B cell (primary cell): ENCODE results near the gene ACBD3. TPM values are rescaled to one million over a fixed set of nuclear protein-coding genes. Genes with fewer than 3 reads are reported as not detected.

Experiments used
- ATAC-seq: fragments of 200-7000 bp; cut with Tn5 transposase; one replicate; pipeline ENCODE4 v1.10.0; 2021; ENCODE audit warnings: low read depth, mild to moderate bottlenecking, moderate number of reproducible peaks, moderate library complexity
- CTCF ChIA-PET: fragments of 350-600 bp; sonication (Branson Sonifier 250); formaldehyde crosslinking; loops from one replicate; lab custom pipeline; 2021; ENCODE audit warnings: antibody characterized with exemption, inconsistent platforms; lab: Charles Lee
- POLR2A ChIA-PET: fragments of 350-600 bp; sonication (Branson Sonifier 250); formaldehyde crosslinking; loops from one replicate; lab custom pipeline; 2021; ENCODE audit warnings: antibody characterized with exemption; lab: Charles Lee
- DNase-seq: peaks from one replicate; pipeline ENCODE4 v3.0.0; 2013
- H2AFZ ChIP-seq: 2 replicates; pipeline ENCODE4 v1.6.1; 2012; ENCODE audit warnings: mild to moderate bottlenecking, low read depth, low read length; ENCODE audit not compliant: insufficient read depth, poor library complexity, severe bottlenecking
- H3K27ac ChIP-seq, 2 donors: 1 replicate in 1 of 2; 2 replicates in 1 of 2; pipeline ENCODE4 v1.5.1; 2012 to 2013; ENCODE audit warnings: low read length in 2 of 2, mild to moderate bottlenecking in 2 of 2, moderate library complexity in 1 of 2
- H3K27me3 ChIP-seq, 4 experiments: fragments of 200-600 bp in 1 of 4; sonication (generic) in 1 of 4; replicated peaks in 1 of 4; 1 replicate in 2 of 4; 2 replicates in 2 of 4; pipeline versions ENCODE4 v1.6.1 to v1.7.0; 2013 to 2016; ENCODE audit warnings: low read length in 3 of 4, mild to moderate bottlenecking in 2 of 4, mixed read lengths in 1 of 4, moderate library complexity in 1 of 4; ENCODE audit not compliant: insufficient read depth in 4 of 4, control insufficient read depth in 3 of 4; ENCODE audit errors: control extremely low read depth in 1 of 4
- H3K36me3 ChIP-seq, 2 experiments: replicated peaks in 1 of 2; 1 replicate in 1 of 2; 2 replicates in 1 of 2; pipeline versions ENCODE4 v1.6.1 to v1.7.1; 2013; ENCODE audit warnings: low read length in 1 of 2; ENCODE audit not compliant: insufficient read depth in 2 of 2, control insufficient read depth in 1 of 2; ENCODE audit errors: control extremely low read depth in 1 of 2, extremely low read depth in 1 of 2
- H3K4me1 ChIP-seq, 2 donors: fragments of 200-600 bp in 1 of 2; sonication (generic) in 1 of 2; 1 replicate in 1 of 2; 2 replicates in 1 of 2; pipeline versions ENCODE4 v1.5.1 to v1.6.1; 2013 to 2017; ENCODE audit warnings: low read length in 2 of 2; ENCODE audit not compliant: control insufficient read depth in 2 of 2, insufficient read depth in 2 of 2
- H3K4me2 ChIP-seq: replicated peaks from 2 replicates; pipeline ENCODE3; 2012; ENCODE audit warnings: mild to moderate bottlenecking, low read depth, low read length; ENCODE audit not compliant: poor library complexity, severe bottlenecking
- H3K4me3 ChIP-seq, 5 experiments: fragments of 200-600 bp in 1 of 5; sonication (generic) in 1 of 5; 1 replicate in 3 of 5; 2 replicates in 2 of 5; pipeline versions ENCODE4 v1.5.1 to v1.7.0; 2011 to 2016; ENCODE audit warnings: low read length in 4 of 5, mild to moderate bottlenecking in 4 of 5, low read depth in 2 of 5, control low read depth in 1 of 5, moderate library complexity in 1 of 5; ENCODE audit not compliant: insufficient read depth in 1 of 5; ENCODE audit errors: control extremely low read depth in 1 of 5, extremely low read depth in 1 of 5
- H3K79me2 ChIP-seq: fragments of 200-600 bp; sonication (generic); one replicate; pipeline ENCODE4 v1.6.0; 2016; ENCODE audit warnings: low read length; ENCODE audit not compliant: control insufficient read depth, insufficient read depth
- H3K9ac ChIP-seq: fragments of 200-600 bp; sonication (generic); 2 replicates; pipeline ENCODE4 v1.6.1; 2017; ENCODE audit warnings: mild to moderate bottlenecking, low read length, moderate library complexity
- H3K9me3 ChIP-seq, 3 donors: one replicate each; pipeline versions ENCODE4 v1.6.1 to v1.7.1; 2013; ENCODE audit warnings: low read length in 2 of 3; ENCODE audit not compliant: control insufficient read depth in 2 of 3, insufficient read depth in 1 of 3; ENCODE audit errors: control extremely low read depth in 1 of 3
- H4K20me1 ChIP-seq: 2 replicates; pipeline ENCODE4 v1.6.0; 2012; ENCODE audit warnings: mild to moderate bottlenecking, low read length; ENCODE audit not compliant: insufficient read depth, control insufficient read depth, poor library complexity, severe bottlenecking
- H3K27ac Mint-ChIP-seq: one replicate; pipeline ENCODE4 v1.8.0; 2021; ENCODE audit warnings: mixed read lengths
- H3K27me3 Mint-ChIP-seq: one replicate; pipeline ENCODE4 v1.8.0; 2021; ENCODE audit warnings: mixed read lengths
- H3K4me1 Mint-ChIP-seq: one replicate; pipeline ENCODE4 v1.8.0; 2021; ENCODE audit warnings: mixed read lengths
- H3K4me3 Mint-ChIP-seq: one replicate; pipeline ENCODE4 v1.8.0; 2021; ENCODE audit warnings: mixed read lengths
- H3K9me3 Mint-ChIP-seq: one replicate; pipeline ENCODE4 v1.8.0; 2022; ENCODE audit warnings: mixed read lengths; ENCODE audit not compliant: insufficient read depth
- CTCF ChIP-seq: fragments of 200-600 bp; IDR thresholded peaks from one replicate; pipeline ENCODE4 v1.8.0; 2022; ENCODE audit warnings: antibody characterized with exemption, mild to moderate bottlenecking
- EZH2 ChIP-seq: IDR thresholded peaks from 2 replicates; pipeline ENCODE4 v1.6.1; 2012; ENCODE audit warnings: borderline replicate concordance, low read depth, mild to moderate bottlenecking, moderate library complexity, low read length; ENCODE audit not compliant: insufficient read depth, poor library complexity, severe bottlenecking
- WGBS: methylation state at CpG from one replicate; pipeline ENCODE4 v1.1.5; 2013; ENCODE audit warnings: missing lambda C conversion rate; ENCODE audit not compliant: insufficient coverage; 5-methylcytosine and 5-hydroxymethylcytosine counted together
- intact Hi-C: fragments of 100-400 bp; cut with micrococcal nuclease; formaldehyde crosslinking; loops from one replicate; pipeline ENCODE4 v1.10.0; 2022
- polyA plus RNA-seq: library from polyadenylated mRNA; depleted of rRNA; stranded (reverse); fragments of >200 nt; gene quantifications from 2 replicates; pipeline ENCODE4 v1.2.3, GENCODE V29; 2012
- total RNA-seq, 2 donors: library from RNA; stranded (reverse); fragments of 120-200 nt in 1 of 2; gene quantifications; 1 replicate in 1 of 2; 2 replicates in 1 of 2; pipeline versions ENCODE4 v1.2.3 to v1.2.4, GENCODE V29; 2013 to 2022

ACBD3 gene
- total and polyA plus RNA-seq, 2 donors (not counting 1 experiment from before 2014, with no cell fraction given) = 16.2 to 60.6 TPM

- Mint-ChIP-seq H3K27ac (no peak overlapping the region), H3K4me3 (no peak overlapping the region)
- TF ChIP-seq EZH2 = no peak
- no peak for TF ChIP-seq CTCF
These were observed 20.5 kb upstream of the ACBD3 start for GRCh38 chr1:226207048-226207447.

GRCh38 chr1:226204198-226204597 lies 17.7 kb upstream of the ACBD3 start:
- Histone ChIP-seq H3K9ac (no peak overlapping the region), H3K9me3 (no peaks in the 10 kb centered on the region), H3K4me1 (peaks cover 10 to 12% of the 10 kb centered on the region in 2 donors), H3K27ac (no peak overlapping the region), H4K20me1 (no peaks in the 10 kb centered on the region), H3K79me2 (no peaks in the 10 kb centered on the region), H3K36me3 (no peaks in the 10 kb centered on the region), H3K4me3 (no peak overlapping the region), H3K4me2 (no peak overlapping the region), H3K27me3 (no peaks in the 10 kb centered on the region), H2AFZ (no peak overlapping the region)
- TF ChIP-seq EZH2 (no peak), CTCF (no peak)
- Mint-ChIP-seq H3K4me1 (peaks cover 19% of the 10 kb centered on the region), H3K27me3 (peaks cover 3% of the 10 kb centered on the region), H3K4me3 (no peak overlapping the region), H3K27ac (no peak overlapping the region), H3K9me3 (no peaks in the 10 kb centered on the region)
- no peak for DNase-seq
- intact Hi-C loops = no loop called here
- POLR2A ChIA-PET = no interaction called here
- ATAC-seq = no peak
- CTCF ChIA-PET = no interaction called here

More at GRCh38 chr1:226207048-226207447, 20.5 kb upstream of the ACBD3 start:
- POLR2A ChIA-PET = interaction anchor here (0.6 kb wide), 1 partner anchor 27 kb away, joined by 4 read pairs; no protein-coding TSS in a partner anchor
- intact Hi-C loops = no loop called here
- Histone ChIP-seq H4K20me1 (no peaks in the 10 kb centered on the region), H3K79me2 (no peaks in the 10 kb centered on the region), H3K9ac (no peak overlapping the region), H3K9me3 (no peaks in the 10 kb centered on the region), H3K4me2 (no peak overlapping the region), H3K4me3 (no peak overlapping the region), H2AFZ (no peak overlapping the region), H3K36me3 (no peaks in the 10 kb centered on the region), H3K27me3 (no peaks in the 10 kb centered on the region), H3K4me1 (peaks cover 4 to 5% of the 10 kb centered on the region in 2 donors), H3K27ac (no peak overlapping the region)
- WGBS = 94% methylated on average over 4 of the region's 5 CpGs
- CTCF ChIA-PET = no interaction called here
- peaks cover 7% of the 10 kb centered on the region for H3K4me1 Mint-ChIP-seq
- DNase-seq (no peak), ATAC-seq (no peak)
- H3K9me3 Mint-ChIP-seq = no peaks in the 10 kb centered on the region
- peaks cover 3% of the 10 kb centered on the region for H3K27me3 Mint-ChIP-seq
